SK-N-SH treated with all-trans-retinoic acid at 6 μM for 48 hours (cell line): ENCODE measurements around the gene ANO3.

Experiments used
- ATAC-seq: fragments of 200-7000 bp; cut with Tn5 transposase; 3 replicates; pipeline ENCODE4 v1.9.1; 2020; ENCODE audit warnings: mild to moderate bottlenecking, moderate library complexity
- ARNTL ChIP-seq: fragments of 450-650 bp; formaldehyde crosslinking; IDR thresholded peaks from 2 replicates; pipeline ENCODE4 v1.5.0; 2020; ENCODE audit warnings: low read depth, mild to moderate bottlenecking, moderate library complexity, borderline replicate concordance
- BACH2 ChIP-seq: fragments of 250-450 bp; sonication (Bioruptor Pico); IDR thresholded peaks from 2 replicates; pipeline ENCODE4 v1.9.0; 2021; ENCODE audit warnings: mild to moderate bottlenecking, borderline replicate concordance
- CREB5 ChIP-seq: fragments of 250-450 bp; sonication (Bioruptor Pico); IDR thresholded peaks from 2 replicates; pipeline ENCODE4 v1.5.1; 2020; ENCODE audit warnings: low read depth, mild to moderate bottlenecking, moderate library complexity
- CSDC2 ChIP-seq: fragments of 250-450 bp; sonication (Bioruptor Pico); IDR thresholded peaks from 2 replicates; pipeline ENCODE4 v1.5.0; 2020; ENCODE audit warnings: mild to moderate bottlenecking, moderate library complexity
- CSRNP3 ChIP-seq: fragments of 250-450 bp; sonication (Bioruptor Pico); IDR thresholded peaks from 2 replicates; pipeline ENCODE4 v1.5.1; 2021; ENCODE audit warnings: mild to moderate bottlenecking, moderate library complexity
- GLIS3 ChIP-seq: fragments of 250-450 bp; sonication (Bioruptor Pico); IDR thresholded peaks from 2 replicates; pipeline ENCODE4 v1.5.0; 2020; ENCODE audit warnings: mild to moderate bottlenecking, moderate library complexity
- ISL1 ChIP-seq: fragments of 250-450 bp; sonication (Bioruptor Pico); IDR thresholded peaks from 2 replicates; pipeline ENCODE4 v2.1.2; 2022; ENCODE audit warnings: mild to moderate bottlenecking, moderate library complexity
- OSR1 ChIP-seq: fragments of 250-450 bp; sonication (Bioruptor Pico); IDR thresholded peaks from 2 replicates; pipeline ENCODE4 v1.8.0; 2022; ENCODE audit warnings: moderate library complexity, mild to moderate bottlenecking, inconsistent platforms
- PATZ1 ChIP-seq: fragments of 250-450 bp; sonication (Bioruptor Pico); IDR thresholded peaks from 2 replicates; pipeline ENCODE4 v1.8.0; 2020; ENCODE audit warnings: mild to moderate bottlenecking, moderate library complexity, borderline replicate concordance
- PPARA ChIP-seq: fragments of 250-450 bp; sonication (Bioruptor Pico); IDR thresholded peaks from 2 replicates; pipeline ENCODE4 v1.5.0; 2020; ENCODE audit warnings: mild to moderate bottlenecking, borderline replicate concordance
- RARB ChIP-seq: fragments of 250-450 bp; sonication (Bioruptor Pico); IDR thresholded peaks from 2 replicates; pipeline ENCODE4 v1.8.0; 2021; ENCODE audit warnings: mild to moderate bottlenecking, moderate library complexity
- SNAI2 ChIP-seq: fragments of 250-450 bp; sonication (Bioruptor Pico); IDR thresholded peaks from 2 replicates; pipeline ENCODE4 v1.5.0; 2020; ENCODE audit warnings: mild to moderate bottlenecking, moderate library complexity
- TCF4 ChIP-seq: fragments of 250-450 bp; sonication (Bioruptor Pico); IDR thresholded peaks from 2 replicates; pipeline ENCODE4 v1.8.0; 2021; ENCODE audit warnings: mild to moderate bottlenecking, moderate library complexity, borderline replicate concordance
- TOX ChIP-seq: fragments of 250-450 bp; sonication (Bioruptor Pico); IDR thresholded peaks from 2 replicates; pipeline ENCODE4 v1.8.0; 2021; ENCODE audit warnings: mild to moderate bottlenecking, moderate library complexity, borderline replicate concordance
- TSHZ2 ChIP-seq: fragments of 250-450 bp; sonication (Bioruptor Pico); IDR thresholded peaks from 2 replicates; pipeline ENCODE4 v1.5.0; 2020; ENCODE audit warnings: mild to moderate bottlenecking, moderate library complexity
- ZC3H10 ChIP-seq: fragments of 250-450 bp; sonication (Bioruptor Pico); IDR thresholded peaks from 2 replicates; pipeline ENCODE4 v1.5.1; 2021; ENCODE audit warnings: mild to moderate bottlenecking, moderate library complexity
- ZFP3 ChIP-seq: fragments of 250-450 bp; sonication (Bioruptor Pico); IDR thresholded peaks from 2 replicates; pipeline ENCODE4 v1.5.0; 2020; ENCODE audit warnings: mild to moderate bottlenecking, moderate library complexity
- ZFP30 ChIP-seq: fragments of 450-650 bp; formaldehyde crosslinking; IDR thresholded peaks from 2 replicates; pipeline ENCODE4 v1.5.0; 2022; ENCODE audit warnings: mild to moderate bottlenecking, moderate library complexity
- ZNF565 ChIP-seq: fragments of 450-650 bp; formaldehyde crosslinking; conservative IDR thresholded peaks from 2 replicates; pipeline ENCODE4 v1.5.0; 2020; ENCODE audit warnings: low read depth, mild to moderate bottlenecking, moderate library complexity
- ZNF70 ChIP-seq: fragments of 450-650 bp; formaldehyde crosslinking; IDR thresholded peaks from 2 replicates; pipeline ENCODE4 v1.5.0; 2020; ENCODE audit warnings: mild to moderate bottlenecking, moderate library complexity
- ZNF8 ChIP-seq: fragments of 450-650 bp; formaldehyde crosslinking; IDR thresholded peaks from 2 replicates; pipeline ENCODE4 v1.5.0; 2020; ENCODE audit warnings: mild to moderate bottlenecking, moderate library complexity

The ANO3 gene

GRCh38 chr11:26551186-26551801, 219.4 kb downstream of the ANO3 start:
- no peak for TF ChIP-seq RARB
- TF ChIP-seq CSRNP3 (CRISPR knock-in tag) = no peak
- no peak for TF ChIP-seq SNAI2 (CRISPR knock-in tag)
- no peak for TF ChIP-seq TSHZ2
- no peak for TF ChIP-seq ZNF70 (CRISPR knock-in tag)
- TF ChIP-seq CREB5 (CRISPR knock-in tag) = no peak
- TF ChIP-seq GLIS3 (CRISPR knock-in tag) = no peak
- no peak for TF ChIP-seq CSDC2 (CRISPR knock-in tag)
- no peak for TF ChIP-seq ARNTL (CRISPR knock-in tag)
- no peak for TF ChIP-seq BACH2 (CRISPR knock-in tag)
- no peak for TF ChIP-seq PPARA (CRISPR knock-in tag)
- no peak for TF ChIP-seq ZNF565 (CRISPR knock-in tag)
- TF ChIP-seq TCF4 (CRISPR knock-in tag) = no peak
- no peak; the same call in 2 of the 3 replicates for ATAC-seq

- no peak for ATAC-seq
These were observed 221.3 kb downstream of the ANO3 start for GRCh38 chr11:26553182-26553581.

GRCh38 chr11:26554455-26554854, 222.5 kb downstream of the ANO3 start:
- no peak for ATAC-seq
- TF ChIP-seq ISL1 (CRISPR knock-in tag) (no peak), PPARA (CRISPR knock-in tag) (no peak), ZFP3 (CRISPR knock-in tag) (no peak), BACH2 (CRISPR knock-in tag) (no peak), TOX (CRISPR knock-in tag) (no peak), ZC3H10 (CRISPR knock-in tag) (no peak), RARB (no peak), CSRNP3 (CRISPR knock-in tag) (no peak), GLIS3 (CRISPR knock-in tag) (no peak), OSR1 (no peak), CREB5 (CRISPR knock-in tag) (no peak)

More at GRCh38 chr11:26553182-26553581, 221.3 kb downstream of the ANO3 start:
- TF ChIP-seq ZFP30 (CRISPR knock-in tag) (no peak), PATZ1 (CRISPR knock-in tag) (no peak), ZNF8 (CRISPR knock-in tag) (no peak), TCF4 (CRISPR knock-in tag) (no peak), CSRNP3 (CRISPR knock-in tag) (no peak), ZNF70 (CRISPR knock-in tag) (no peak), ZFP3 (CRISPR knock-in tag) (no peak)
